K562 (cell line): Measurements from ENCODE around the gene UBE2R2. TPM values are rescaled to one million over a fixed set of nuclear protein-coding genes. Genes with fewer than 3 reads are reported as not detected.
A peak's percentile ranks its signal among the peaks of the same experiment; 100 is the strongest.

Source experiments
- ATAC-seq: fragments of 200-7000 bp; cut with Tn5 transposase; 3 replicates; pipeline ENCODE4 v1.9.1; 2020; ENCODE audit warnings: moderate library complexity
- BruUV-seq: library from RNA; stranded (reverse); fragments of 400-500 nt; replicated peaks from 2 replicates; lab custom pipeline; 2021; lab: Mats Ljungman, UMichigan
- CTCF ChIA-PET: fragments of 300-600 bp; formaldehyde crosslinking; extraction: SDS; loops from one replicate; lab custom pipeline; 2021; ENCODE audit warnings: low intra/inter-chr PET ratio; lab: Yijun Ruan, JAX
- POLR2A ChIA-PET: fragments of 300-600, 350-650 bp; sonication (Branson Sonifier 250); formaldehyde crosslinking; extraction: SDS; loops from one replicate; lab custom pipeline; 2021; ENCODE audit warnings: antibody characterized with exemption, inconsistent platforms; lab: Yijun Ruan, JAX
- DNase-seq, 4 experiments: peaks; one replicate each; pipeline versions ENCODE4 v3.0.0 to v3.0.0-alpha.2; 2011 to 2018; ENCODE audit warnings: low spot score in 3 of 4, mixed read lengths in 3 of 4; ENCODE audit errors: extremely low read depth in 1 of 4
- FAIRE-seq: peaks from 2 replicates; lab custom pipeline; 2011; peaks lifted over from hg19 to GRCh38; lab: Jason Lieb, UNC
- H2AFZ ChIP-seq: 2 replicates; pipeline ENCODE4 v1.6.0; 2011; ENCODE audit warnings: low read depth, low read length, control low read depth, inconsistent platforms
- H3K27ac ChIP-seq: fragments of 200-600 bp; 3 replicates; pipeline ENCODE4 v1.8.0; 2011; ENCODE audit warnings: low read depth, mild to moderate bottlenecking, control low read depth, inconsistent platforms, low read length, moderate library complexity, mixed read lengths; ENCODE audit errors: extremely low read depth
- H3K27me3 ChIP-seq, 2 experiments: fragments of 300-600 bp in 1 of 2; 2 replicates in 1 of 2; 3 replicates in 1 of 2; pipeline versions ENCODE4 v1.6.0 to v1.8.0; 2011; ENCODE audit warnings: inconsistent platforms in 2 of 2, low read length in 2 of 2, mild to moderate bottlenecking in 1 of 2, mixed read lengths in 1 of 2, moderate library complexity in 1 of 2; ENCODE audit not compliant: control insufficient read depth in 2 of 2, insufficient read depth in 2 of 2
- H3K36me3 ChIP-seq: fragments of 300-600 bp; 3 replicates; pipeline ENCODE4 v1.8.0; 2011; ENCODE audit warnings: mild to moderate bottlenecking, low read length, inconsistent platforms; ENCODE audit not compliant: control insufficient read depth, insufficient read depth
- H3K4me1 ChIP-seq, 2 experiments: fragments of 200-600 bp in 1 of 2; replicated peaks in 1 of 2; 2 replicates in 1 of 2; 3 replicates in 1 of 2; pipeline versions ENCODE4 v1.5.1 to v1.8.0; 2011; ENCODE audit warnings: inconsistent platforms in 2 of 2, low read length in 2 of 2, mild to moderate bottlenecking in 1 of 2, mixed read lengths in 1 of 2, moderate library complexity in 1 of 2; ENCODE audit not compliant: control insufficient read depth in 2 of 2, insufficient read depth in 2 of 2
- H3K4me2 ChIP-seq: 2 replicates; pipeline ENCODE4 v1.6.1; 2011; ENCODE audit warnings: low read length, control low read depth, inconsistent platforms, mixed read lengths; ENCODE audit not compliant: insufficient read depth
- H3K4me3 ChIP-seq: fragments of 200-600 bp; sonication (generic), shearing (Covaris generic); 2 replicates; pipeline ENCODE4 v1.5.1; 2016; ENCODE audit warnings: control low read depth, inconsistent platforms
- H3K79me2 ChIP-seq: fragments of 200-600 bp; 3 replicates; pipeline ENCODE4 v1.8.0; 2011; ENCODE audit warnings: low read length, inconsistent platforms; ENCODE audit not compliant: control insufficient read depth, insufficient read depth
- H3K9ac ChIP-seq, 2 experiments: 2 replicates each; pipeline versions ENCODE4 v1.6.0 to v1.6.1; 2011; ENCODE audit warnings: low read depth in 2 of 2, low read length in 2 of 2, control low read depth in 1 of 2, inconsistent platforms in 1 of 2, mild to moderate bottlenecking in 1 of 2, mixed read lengths in 1 of 2; ENCODE audit not compliant: insufficient read depth in 1 of 2
- H3K9me1 ChIP-seq: one replicate; pipeline ENCODE4 v1.6.0; 2011; ENCODE audit warnings: inconsistent platforms, mild to moderate bottlenecking, low read length, moderate library complexity; ENCODE audit not compliant: control insufficient read depth, insufficient read depth
- H3K9me3 ChIP-seq: replicated peaks from 2 replicates; pipeline ENCODE4 v1.5.1; 2011; ENCODE audit warnings: low read depth, low read length, inconsistent platforms; ENCODE audit not compliant: control insufficient read depth, insufficient read depth
- H4K20me1 ChIP-seq: replicated peaks from 2 replicates; pipeline ENCODE4 v1.6.1; 2011; ENCODE audit warnings: low read length, inconsistent platforms, mixed read lengths; ENCODE audit not compliant: control insufficient read depth, insufficient read depth
- BRD9 ChIP-seq: fragments of 450-650 bp; IDR thresholded peaks from 2 replicates; pipeline ENCODE4 v1.6.1; 2018; ENCODE audit warnings: low read depth; ENCODE audit not compliant: partially characterized antibody
- CTCF ChIP-seq, 3 experiments: IDR thresholded peaks in 2 of 3; conservative IDR thresholded peaks in 1 of 3; 2 replicates each; pipeline ENCODE4 v1.5.1; 2011 to 2012; ENCODE audit warnings: low read length in 3 of 3, mild to moderate bottlenecking in 3 of 3, control low read depth in 2 of 3, improper control_type of control experiment in 1 of 3, inconsistent platforms in 1 of 3, low read depth in 1 of 3, mixed read lengths in 1 of 3, moderate library complexity in 1 of 3; ENCODE audit not compliant: insufficient read depth in 2 of 3
- DEAF1 ChIP-seq: fragments of 450-650 bp; formaldehyde crosslinking; IDR thresholded peaks from 2 replicates; pipeline ENCODE4 v1.4.0; 2020; ENCODE audit warnings: mild to moderate bottlenecking, moderate library complexity
- FOXM1 ChIP-seq, 2 experiments: fragments of 450-650 bp in 1 of 2; sonication (generic) in 1 of 2; formaldehyde crosslinking in 1 of 2; IDR thresholded peaks; 2 replicates each; pipeline versions ENCODE4 v1.6.1 to v1.9.0; 2017 to 2022; ENCODE audit warnings: low read depth in 2 of 2, mild to moderate bottlenecking in 2 of 2, missing genetic modification reagents in 1 of 2, moderate library complexity in 1 of 2
- MYBL2 ChIP-seq, 2 experiments: fragments of 450-650 bp in 1 of 2; sonication (generic) in 1 of 2; formaldehyde crosslinking in 1 of 2; IDR thresholded peaks; 2 replicates each; pipeline versions ENCODE4 v1.6.1 to v1.8.1; 2017 to 2022; ENCODE audit warnings: borderline replicate concordance in 1 of 2, inconsistent platforms in 1 of 2, low read depth in 1 of 2, mild to moderate bottlenecking in 1 of 2, missing genetic modification reagents in 1 of 2, moderate library complexity in 1 of 2
- RAD21 ChIP-seq, 2 experiments: fragments of 250-450 bp in 1 of 2; fragments of 450-650 bp in 1 of 2; sonication (Bioruptor Pico) in 1 of 2; formaldehyde crosslinking in 1 of 2; IDR thresholded peaks in 1 of 2; conservative IDR thresholded peaks in 1 of 2; 2 replicates each; pipeline versions ENCODE4 v1.4.0 to v1.8.0; 2020 to 2022; ENCODE audit warnings: mild to moderate bottlenecking in 2 of 2, moderate library complexity in 1 of 2
- RNF2 ChIP-seq: sonication (generic); IDR thresholded peaks from 2 replicates; pipeline ENCODE4 v1.6.1; 2016
- ZKSCAN1 ChIP-seq: fragments of 150-350 bp; IDR thresholded peaks from 2 replicates; pipeline ENCODE4 v1.6.1; 2016; ENCODE audit warnings: low read depth, low read length
- ZNF24 ChIP-seq: fragments of 450-650 bp; IDR thresholded peaks from 2 replicates; pipeline ENCODE4 v1.6.1; 2016
- ZNF384 ChIP-seq: IDR thresholded peaks from 2 replicates; pipeline ENCODE4 v1.6.1; 2012; ENCODE audit warnings: low read depth, low read length, improper control_type of control experiment
- ZSCAN29 ChIP-seq: fragments of 450-650 bp; IDR thresholded peaks from 2 replicates; pipeline ENCODE4 v1.6.1; 2017
- whole genome bisulfite sequencing: fragments of 100-300 bp; shearing (Covaris generic); methylation state at CpG from one replicate; pipeline ENCODE4 v1.1.6; 2016; ENCODE audit warnings: low coverage, mixed read lengths; ENCODE audit not compliant: insufficient coverage; ENCODE audit errors: missing lambda C conversion rate; 5-methylcytosine and 5-hydroxymethylcytosine counted together
- in situ Hi-C: fragments of 300-500 bp; cut with MboI; formaldehyde crosslinking; loops from 4 replicates; pipeline ENCODE4 v1.15.0; 2018; ENCODE audit warnings: inconsistent platforms, mixed read lengths
- intact Hi-C: fragments of 100-400 bp; cut with micrococcal nuclease; formaldehyde crosslinking; loops from 2 replicates; pipeline ENCODE4 v1.14.2; 2022
- polyA plus RNA-seq, 8 experiments: library from polyadenylated mRNA; depleted of rRNA in 4 of 8; stranded (reverse) in 5 of 8; unstranded in 3 of 8; fragments of >200 nt; fragmentation: Nextera tagmentation in 2 of 8; fragmentation: Illumina TruSeq in 1 of 8; extraction: Ambion mirVana in 2 of 8; extraction: Trizol in 1 of 8; gene quantifications; 2 replicates each; pipeline versions ENCODE4 v1.2.1 to v1.2.3, GENCODE V29; 2011 to 2014; ENCODE audit warnings: inconsistent platforms in 1 of 8, missing spikeins in 1 of 8
- total RNA-seq, 7 experiments: library from RNA; depleted of rRNA in 6 of 7; stranded (reverse); fragments of >200 nt in 6 of 7; fragmentation: Illumina TruSeq in 2 of 7; extraction: Trizol in 2 of 7; gene quantifications; 2 replicates each; pipeline versions ENCODE4 v1.2.1 to v1.2.3, GENCODE V29; 2011 to 2021; ENCODE audit warnings: low replicate concordance in 1 of 7

The UBE2R2 gene
- total and polyA plus RNA-seq, 9 of the 15 experiments (the other 6 are each of a cell fraction or from before 2014, with no cell fraction given): 7.8 to 26.2 (median 11.8) TPM

GRCh38 chr9:33813712-33814641, 3.0 kb upstream of the UBE2R2 start:
- Histone ChIP-seq H3K79me2 (peaks cover 18% of the 10 kb centered on the region), H3K4me3 (no peak overlapping the region), H3K4me1 (peaks cover 8 to 18% of the 10 kb centered on the region in 2 experiments; a peak in 4 of 5 replicates), H3K9ac (no peak overlapping the region), H3K27ac (peak overlapping the region; percentile 31; the same call in 1 of the 3 replicates), H3K9me3 (no peaks in the 10 kb centered on the region), H3K36me3 (no peaks in the 10 kb centered on the region), H4K20me1 (no peaks in the 10 kb centered on the region), H2AFZ (peak overlapping the region; percentile 84), H3K27me3 (no peaks in the 10 kb centered on the region), H3K4me2 (no peak overlapping the region), H3K9me1 (no peaks in the 10 kb centered on the region)
- no TSS peak for BruUV-seq
- intact Hi-C loops: loop anchor here (1.0 to 10.0 kb wide), 2 partner anchors 38 to 101 kb away; no protein-coding TSS in a partner anchor
- FAIRE-seq (peak; percentile 6), DNase-seq (peak; percentile 6 to 29 (median 20)), ATAC-seq (no peak)
- in situ Hi-C loops: no loop called here
- 60% methylated on average over 6 of the region's 8 CpGs for WGBS
- ChIA-PET POLR2A (interaction anchor here (0.5 to 2.0 kb wide), 4 partner anchors 38 to 1428 kb away, joined by 3 to 7 read pairs (median 3); no protein-coding TSS in a partner anchor), CTCF (no interaction called here)
- TF ChIP-seq ZNF24 (0 out of 2 replicates have a peak, but pooled peaks have one; percentile 18), CTCF (IDR thresholded peaks at IDR 0.05 in 2 of 3, conservative IDR thresholded peaks at IDR 0.05 in 1 of 3; ENCODE audit: insufficient read depth in 2 of 3, low read depth in 1 of 3, low read length in 3 of 3) (peak in 2 of 3 experiments; percentile 42 to 64; a peak in 3 of 6 replicates), DEAF1 (0 out of 2 replicates have a peak, but pooled peaks have one; percentile 10), MYBL2 (IDR thresholded peaks at IDR 0.05; ENCODE audit: low read depth) (peak; percentile 71), MYBL2 (CRISPR knock-in tag; IDR thresholded peaks at IDR 0.05; ENCODE audit: borderline replicate concordance) (no peak), ZKSCAN1 (peak; percentile 92), FOXM1 (IDR thresholded peaks at IDR 0.05; ENCODE audit: low read depth) (peak; percentile 94), FOXM1 (CRISPR knock-in tag; IDR thresholded peaks at IDR 0.05; ENCODE audit: low read depth) (no peak), ZSCAN29 (no peak), ZNF384 (0 out of 2 replicates have a peak, but pooled peaks have one; percentile 26), RAD21 (CRISPR knock-in tag; conservative IDR thresholded peaks at IDR 0.05 in 1 of 2, IDR thresholded peaks at IDR 0.05 in 1 of 2) (peak; percentile 41 to 54; a peak in 3 of 4 replicates), BRD9 (no peak), RNF2 (no peak)
